Endodermal cell (in vitro differentiated cells): ENCODE data around the gene TTC23. TPM values are rescaled to one million over a fixed set of nuclear protein-coding genes. Genes with fewer than 3 reads are reported as not detected.

Experiments
- DNase-seq: peaks from one replicate; pipeline ENCODE4 v3.0.0-alpha.2; 2017
- H3K27ac ChIP-seq: 2 replicates; pipeline ENCODE4 v1.5.1; 2013; ENCODE audit warnings: mild to moderate bottlenecking, low read depth, low read length, moderate library complexity
- H3K27me3 ChIP-seq: 2 replicates; pipeline ENCODE4 v1.6.1; 2013; ENCODE audit warnings: mild to moderate bottlenecking, low read length, moderate library complexity; ENCODE audit not compliant: insufficient read depth, control insufficient read depth, poor library complexity, severe bottlenecking
- H3K36me3 ChIP-seq: 2 replicates; pipeline ENCODE4 v1.7.0; 2013; ENCODE audit warnings: mild to moderate bottlenecking, low read length, moderate library complexity; ENCODE audit not compliant: control insufficient read depth, insufficient read depth
- H3K4me1 ChIP-seq: one replicate; pipeline ENCODE4 v1.7.0; 2013; ENCODE audit warnings: low read length; ENCODE audit not compliant: control insufficient read depth, insufficient read depth
- H3K4me3 ChIP-seq: 2 replicates; pipeline ENCODE4 v1.5.1; 2013; ENCODE audit warnings: mild to moderate bottlenecking, low read length, moderate library complexity
- H3K9ac ChIP-seq: 2 replicates; pipeline ENCODE4 v1.6.1; 2013; ENCODE audit warnings: mild to moderate bottlenecking, low read length, moderate library complexity; ENCODE audit not compliant: poor library complexity, severe bottlenecking; ENCODE audit errors: extremely low read depth
- H3K9me3 ChIP-seq: 2 replicates; pipeline ENCODE4 v1.6.1; 2013; ENCODE audit warnings: mild to moderate bottlenecking, low read length, moderate library complexity; ENCODE audit not compliant: control insufficient read depth
- H3K27ac Mint-ChIP-seq: 2 replicates; pipeline ENCODE4 v1.8.0; 2020; ENCODE audit warnings: mixed read lengths
- H3K27me3 Mint-ChIP-seq: 2 replicates; pipeline ENCODE4 v1.8.0; 2021; ENCODE audit warnings: mild to moderate bottlenecking, mixed read lengths; ENCODE audit not compliant: insufficient read depth
- H3K36me3 Mint-ChIP-seq: 2 replicates; pipeline ENCODE4 v1.8.0; 2020; ENCODE audit warnings: low read depth, mixed read lengths
- H3K4me1 Mint-ChIP-seq: 2 replicates; pipeline ENCODE4 v1.8.0; 2020; ENCODE audit warnings: mixed read lengths
- H3K4me3 Mint-ChIP-seq: 2 replicates; pipeline ENCODE4 v1.8.0; 2020; ENCODE audit warnings: mild to moderate bottlenecking, moderate library complexity, mixed read lengths
- H3K9me3 Mint-ChIP-seq: 2 replicates; pipeline ENCODE4 v1.8.0; 2020; ENCODE audit warnings: mild to moderate bottlenecking, mixed read lengths
- WGBS, 2 experiments: methylation state at CpG; one replicate each; pipeline versions ENCODE4 v1.1.5 to v1.1.7; 2013; ENCODE audit warnings: missing lambda C conversion rate in 2 of 2, mixed read lengths in 1 of 2; ENCODE audit not compliant: insufficient coverage in 1 of 2, insufficient read length in 1 of 2; 5-methylcytosine and 5-hydroxymethylcytosine counted together
- total RNA-seq, 2 donors: library from RNA; stranded (reverse); fragmentation: NEBNext Ultra II Directional in 1 of 2; extraction: Animal tissue kit (Norgen Biotek cat#: 25700) in 1 of 2; gene quantifications; 2 replicates in 1 of 2; 3 replicates in 1 of 2; pipeline ENCODE4 v1.2.1, GENCODE V29; 2021
- TF ChIP-seq, protein P1 (sequence below): fragments of 200-600 bp; sonication (generic); conservative IDR thresholded peaks from 2 replicates; pipeline ENCODE4 v1.5.0; 2021; ENCODE audit warnings: antibody characterized with exemption, mild to moderate bottlenecking

Gene TTC23
- total RNA-seq, 2 donors from 2014 or later = 20.7 to 26.3 TPM

DNA sequence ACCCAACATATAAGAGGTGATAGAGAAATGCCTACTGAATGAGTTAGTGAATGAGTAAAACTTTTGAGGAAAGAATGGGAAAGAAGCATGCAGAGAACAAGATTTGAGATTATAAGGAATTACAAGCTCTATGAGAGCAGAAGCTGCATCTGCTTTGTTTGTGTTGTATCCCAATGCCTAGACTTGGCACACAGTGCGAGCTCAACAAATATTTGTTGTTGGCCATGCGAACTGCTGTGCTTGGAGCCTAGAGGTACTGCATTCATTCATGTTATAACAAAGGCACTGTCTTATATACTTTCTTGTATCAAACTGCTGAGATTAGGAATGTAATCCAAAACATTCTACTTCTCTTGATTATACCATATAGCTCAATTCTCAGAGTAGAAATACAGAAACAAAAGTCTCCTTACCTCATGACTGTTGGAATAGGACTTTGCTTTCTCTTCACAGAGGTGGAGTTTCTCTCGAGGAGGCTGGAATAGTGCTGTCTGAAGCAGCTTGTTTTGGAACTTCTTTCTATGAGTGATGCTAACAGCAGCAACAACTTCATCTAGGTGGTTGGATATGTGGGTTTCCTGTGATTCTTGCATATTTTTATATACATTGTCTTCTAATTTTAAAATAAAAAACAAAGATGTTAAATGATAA is 21.1 kb downstream of the TTC23 start:
- H3K27me3 Mint-ChIP-seq = no peaks in the 10 kb centered on the region
- Histone ChIP-seq H3K27me3 (no peaks in the 10 kb centered on the region), H3K4me3 (no peak overlapping the region), H3K27ac (no peak overlapping the region), H3K9me3 (peaks cover 11% of the 10 kb centered on the region), H3K4me1 (no peaks in the 10 kb centered on the region), H3K36me3 (peaks cover 14% of the 10 kb centered on the region), H3K9ac (no peak overlapping the region)
- DNase-seq = no peak
- WGBS, 2 experiments = 92 to 99% methylated on average over 2 to 3 of the region's 3 CpGs
- H3K4me1 Mint-ChIP-seq = peaks cover 9% of the 10 kb centered on the region
- H3K9me3 Mint-ChIP-seq = peaks cover 9% of the 10 kb centered on the region
- H3K27ac Mint-ChIP-seq = no peak overlapping the region
- H3K36me3 Mint-ChIP-seq = peaks cover 39% of the 10 kb centered on the region
- H3K4me3 Mint-ChIP-seq = no peak overlapping the region
- TF ChIP-seq, protein P1, sequence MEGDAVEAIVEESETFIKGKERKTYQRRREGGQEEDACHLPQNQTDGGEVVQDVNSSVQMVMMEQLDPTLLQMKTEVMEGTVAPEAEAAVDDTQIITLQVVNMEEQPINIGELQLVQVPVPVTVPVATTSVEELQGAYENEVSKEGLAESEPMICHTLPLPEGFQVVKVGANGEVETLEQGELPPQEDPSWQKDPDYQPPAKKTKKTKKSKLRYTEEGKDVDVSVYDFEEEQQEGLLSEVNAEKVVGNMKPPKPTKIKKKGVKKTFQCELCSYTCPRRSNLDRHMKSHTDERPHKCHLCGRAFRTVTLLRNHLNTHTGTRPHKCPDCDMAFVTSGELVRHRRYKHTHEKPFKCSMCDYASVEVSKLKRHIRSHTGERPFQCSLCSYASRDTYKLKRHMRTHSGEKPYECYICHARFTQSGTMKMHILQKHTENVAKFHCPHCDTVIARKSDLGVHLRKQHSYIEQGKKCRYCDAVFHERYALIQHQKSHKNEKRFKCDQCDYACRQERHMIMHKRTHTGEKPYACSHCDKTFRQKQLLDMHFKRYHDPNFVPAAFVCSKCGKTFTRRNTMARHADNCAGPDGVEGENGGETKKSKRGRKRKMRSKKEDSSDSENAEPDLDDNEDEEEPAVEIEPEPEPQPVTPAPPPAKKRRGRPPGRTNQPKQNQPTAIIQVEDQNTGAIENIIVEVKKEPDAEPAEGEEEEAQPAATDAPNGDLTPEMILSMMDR = no peak

GRCh38 chr15:99226802-99227201 is 22.6 kb downstream of the TTC23 start:
- Histone ChIP-seq H3K9me3 (no peaks in the 10 kb centered on the region), H3K27ac (no peak overlapping the region), H3K4me1 (no peaks in the 10 kb centered on the region), H3K9ac (no peak overlapping the region), H3K36me3 (peaks cover 7% of the 10 kb centered on the region), H3K27me3 (no peaks in the 10 kb centered on the region), H3K4me3 (no peak overlapping the region)
- Mint-ChIP-seq H3K36me3 (peaks cover 42% of the 10 kb centered on the region), H3K27ac (no peak overlapping the region), H3K9me3 (no peaks in the 10 kb centered on the region), H3K27me3 (no peaks in the 10 kb centered on the region), H3K4me1 (peaks cover 9% of the 10 kb centered on the region), H3K4me3 (no peak overlapping the region)
- 78 to 80% methylated on average over 2 to 3 of the region's 3 CpGs for WGBS, 2 experiments
- no peak for DNase-seq
- TF ChIP-seq, protein P1 = no peak

DNA sequence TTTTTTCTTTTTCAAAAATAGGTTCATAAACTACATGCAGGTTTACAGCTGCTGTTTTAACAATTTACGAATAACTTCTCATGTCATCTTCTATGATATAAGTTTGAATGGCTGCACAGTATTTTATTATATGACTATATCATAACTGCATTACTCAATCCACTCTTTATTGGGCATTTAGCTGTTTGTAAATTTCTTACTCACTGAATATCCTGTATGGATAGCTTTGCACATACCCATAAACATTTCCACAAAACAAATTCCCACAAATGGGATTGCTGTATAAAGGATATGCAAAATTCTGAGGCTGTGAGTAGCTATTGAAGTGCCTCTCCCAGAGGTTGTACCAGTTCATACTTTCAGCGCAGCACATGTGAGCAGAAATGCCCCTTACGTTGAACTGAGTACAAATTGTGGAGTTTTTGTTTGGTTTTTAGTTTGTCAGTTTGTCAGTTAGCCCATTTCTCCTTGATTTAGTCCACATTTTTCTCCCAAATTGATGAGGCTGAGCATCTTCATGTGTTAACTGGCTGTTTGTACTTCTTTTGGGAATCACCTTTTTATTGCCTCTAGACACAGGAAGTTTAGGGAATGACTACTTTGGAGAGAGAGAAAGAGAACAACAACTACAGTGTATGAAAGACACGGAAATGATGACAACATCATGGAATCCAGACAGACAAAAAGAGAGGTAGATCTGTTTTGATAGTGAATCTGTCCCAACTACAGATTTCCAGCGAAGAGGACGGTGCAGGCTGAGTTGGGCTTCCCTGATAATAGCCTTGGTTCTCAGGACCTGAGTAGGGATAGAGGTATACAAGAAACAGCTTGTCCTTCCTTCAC is 24.8 kb downstream of the TTC23 start:
- no peak overlapping the region for H3K4me3 Mint-ChIP-seq
- TF ChIP-seq, protein P1 = no peak
- H3K9me3 Mint-ChIP-seq = no peaks in the 10 kb centered on the region
- no peak overlapping the region for H3K27ac Mint-ChIP-seq
- DNase-seq = no peak
- no peaks in the 10 kb centered on the region for H3K27me3 Mint-ChIP-seq
- Histone ChIP-seq H3K27me3 (no peaks in the 10 kb centered on the region), H3K4me1 (no peaks in the 10 kb centered on the region), H3K27ac (no peak overlapping the region), H3K9me3 (no peaks in the 10 kb centered on the region), H3K36me3 (peaks cover 7% of the 10 kb centered on the region), H3K9ac (no peak overlapping the region), H3K4me3 (no peak overlapping the region)
- peaks cover 57% of the 10 kb centered on the region for H3K36me3 Mint-ChIP-seq
- WGBS, 2 experiments = 92 to 100% methylated on average over 2 to 6 of the region's 6 CpGs
- peaks cover 9% of the 10 kb centered on the region for H3K4me1 Mint-ChIP-seq
